GM04503 (cell line): ENCODE measurements around the gene CDK14.
"Not testable (repeated sequence)": the region's sequence is repeated elsewhere in the genome, so short reads cannot be mapped to it uniquely, and the experiment has no call there.

Source experiments
- DNase-seq: peaks from one replicate; pipeline ENCODE4 v3.0.0-alpha.2; 2012; ENCODE audit warnings: low read depth

Gene CDK14

DNA sequence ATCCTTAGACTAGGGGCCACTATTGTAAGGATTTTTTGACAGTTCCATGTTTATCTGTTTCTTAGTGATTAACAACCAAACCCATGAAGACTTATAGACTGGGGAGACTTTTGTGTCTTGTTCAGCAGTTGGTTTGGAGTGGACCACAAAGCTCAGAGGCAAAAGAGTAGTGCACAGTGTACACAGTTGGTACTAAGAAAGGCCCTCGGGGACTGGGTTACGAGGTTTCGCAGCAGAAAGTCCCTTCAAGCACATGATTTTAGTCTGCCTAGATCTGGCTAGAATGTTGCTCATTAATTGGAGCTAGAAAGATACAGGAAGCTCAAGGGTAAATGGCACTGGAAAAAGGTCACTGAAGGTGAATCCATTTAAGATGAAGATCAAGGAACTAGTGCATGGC is 35.4 kb downstream of the CDK14 start:
- DNase-seq: no peak

DNA sequence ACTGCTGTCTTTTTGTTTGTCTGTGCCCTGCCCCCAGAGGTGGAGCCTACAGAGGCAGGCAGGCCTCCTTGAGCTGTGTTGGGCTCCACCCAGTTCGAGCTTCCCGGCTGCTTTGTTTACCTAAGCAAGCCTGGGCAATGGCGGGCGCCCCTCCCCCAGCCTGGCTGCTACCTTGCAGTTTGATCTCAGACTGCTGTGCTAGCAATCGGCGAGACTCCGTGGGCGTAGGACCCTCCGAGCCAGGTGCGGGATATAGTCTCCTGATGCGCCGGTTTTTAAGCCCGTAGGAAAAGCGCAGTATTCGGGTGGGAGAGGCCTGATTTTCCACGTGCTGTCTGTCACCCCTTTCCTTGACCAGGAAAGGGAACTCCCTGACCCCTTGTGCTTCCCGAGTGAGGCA is 43.6 kb downstream of the CDK14 start:
- not testable (repeated sequence) for DNase-seq

DNA sequence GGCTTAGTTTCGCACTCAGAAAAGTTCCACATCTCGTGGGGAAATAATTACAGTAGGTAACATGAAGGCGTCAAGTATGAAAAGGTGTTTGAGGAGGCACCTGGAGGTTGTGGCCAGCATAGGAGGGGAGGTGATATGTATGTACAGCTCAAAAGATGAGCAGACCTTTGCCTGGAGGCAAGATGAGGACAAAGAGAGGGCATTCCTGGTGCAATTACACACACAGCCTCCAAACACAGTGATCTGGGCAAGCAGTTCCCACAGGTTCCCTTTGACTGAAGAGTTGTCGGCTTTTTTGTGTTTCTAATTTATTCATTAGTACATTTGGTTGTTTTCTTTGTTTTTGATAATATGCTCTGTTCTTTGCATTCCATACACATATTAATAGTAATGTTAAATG is 46.9 kb downstream of the CDK14 start:
- no peak for DNase-seq

DNA sequence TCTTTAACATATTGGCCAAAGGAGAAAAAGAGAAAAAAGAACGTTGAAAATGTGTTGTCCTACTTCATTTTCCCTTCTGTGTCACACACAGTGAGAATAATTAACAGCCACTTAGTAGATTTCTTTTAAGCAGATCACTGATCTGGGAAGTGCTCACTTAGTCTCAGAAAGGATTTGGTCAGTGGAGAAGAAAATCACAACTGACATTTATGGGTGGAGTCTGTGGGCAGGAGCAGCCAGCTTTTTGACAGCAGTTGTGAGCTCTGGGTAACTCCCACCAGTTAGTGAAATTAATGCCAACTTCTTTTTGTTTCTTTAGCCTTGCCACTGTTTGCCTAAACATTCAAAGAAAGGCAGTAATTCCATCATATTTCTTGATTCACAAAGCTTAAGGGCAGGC is 49.7 kb downstream of the CDK14 start:
- DNase-seq: no peak

DNA sequence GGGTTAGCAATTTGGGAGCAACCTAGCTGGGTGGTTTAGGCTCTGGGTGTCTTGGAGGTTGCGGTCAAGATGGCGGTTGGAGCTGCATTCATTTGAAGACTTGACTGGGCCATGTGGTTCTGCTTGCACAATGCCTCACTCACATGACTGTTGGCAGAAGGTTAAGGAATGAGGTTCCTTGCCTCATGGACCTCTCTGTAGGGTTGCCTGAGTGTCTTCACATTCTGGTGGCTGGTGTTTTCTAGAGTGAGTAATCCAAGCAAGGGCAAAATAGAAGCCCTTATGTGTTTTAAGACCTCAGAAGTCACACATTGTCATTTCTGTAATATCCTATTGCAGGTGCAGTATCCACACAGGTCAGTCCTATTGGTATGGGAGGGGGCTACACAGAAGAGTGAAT is 52.0 kb downstream of the CDK14 start:
- no peak for DNase-seq

DNA sequence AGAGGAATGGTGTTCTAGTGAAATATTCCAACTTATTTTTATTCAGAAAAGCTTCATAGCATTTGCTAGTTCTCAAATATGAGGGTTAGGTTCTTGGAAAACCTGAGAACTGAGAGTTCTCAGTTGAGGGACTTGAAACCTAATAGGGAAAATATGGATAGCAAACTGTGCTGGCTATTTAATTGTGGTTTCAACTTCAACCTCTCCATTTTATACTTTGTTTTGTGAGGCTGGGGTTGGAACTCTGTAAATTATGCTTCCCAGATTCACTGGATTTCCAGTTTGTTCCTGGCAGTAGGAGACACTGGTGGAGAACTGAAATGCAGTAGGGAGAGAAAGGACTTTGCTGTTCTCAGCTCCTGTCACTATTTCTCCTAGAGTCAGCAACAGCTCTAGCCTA is 52.7 kb downstream of the CDK14 start:
- no peak for DNase-seq

DNA sequence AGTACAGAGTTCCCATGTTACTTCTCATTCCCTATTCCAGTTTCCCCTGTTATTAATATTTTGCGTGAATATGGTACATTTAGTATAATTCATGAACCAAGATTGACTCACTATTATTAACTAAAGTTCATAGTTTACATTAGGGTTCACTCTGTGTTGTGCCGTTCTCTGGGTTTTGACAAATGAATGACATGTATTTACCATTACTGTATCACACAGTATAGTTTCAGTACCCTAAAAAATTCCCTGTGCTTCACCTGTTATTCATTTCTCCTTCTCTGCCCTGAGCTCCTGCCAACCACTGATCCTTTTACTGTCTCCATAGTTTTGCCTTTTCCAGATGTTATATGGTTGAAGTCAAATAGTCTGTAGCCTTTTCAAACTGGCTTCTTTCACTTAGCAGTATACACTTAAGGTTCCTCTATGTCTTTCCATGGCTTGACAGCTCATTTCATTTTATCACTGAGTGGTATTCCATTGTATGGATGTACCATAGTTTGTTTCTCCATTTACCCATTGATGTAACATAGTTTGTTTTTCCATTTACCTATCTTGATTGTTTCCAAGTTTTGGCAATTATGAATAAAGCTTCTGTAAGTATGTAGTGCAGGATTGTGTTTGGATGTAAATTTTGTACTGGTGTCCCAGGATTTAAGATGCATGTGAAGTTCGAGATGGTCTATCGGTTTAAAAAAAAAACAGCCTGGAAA is 58.8 kb downstream of the CDK14 start:
- no peak for DNase-seq

DNA sequence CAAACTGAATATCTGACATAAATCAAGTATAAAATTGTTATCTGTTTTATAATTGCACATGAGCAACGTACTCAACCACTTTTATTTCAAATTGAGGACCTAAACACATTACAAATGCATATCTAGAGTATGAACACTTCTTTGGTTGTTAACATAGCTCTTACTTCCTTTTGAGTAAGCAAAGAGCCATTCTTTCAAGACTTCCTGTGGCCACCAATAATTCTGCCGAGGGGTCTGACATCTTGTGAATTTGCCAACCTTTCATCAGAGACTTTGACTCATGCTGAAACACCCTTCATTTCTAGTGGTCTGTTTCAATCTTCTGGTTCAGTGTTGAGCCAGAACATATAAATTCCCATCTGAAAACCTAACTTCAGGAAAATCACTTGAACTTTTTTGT is 59.4 kb downstream of the CDK14 start:
- peak; percentile 71 for DNase-seq

DNA sequence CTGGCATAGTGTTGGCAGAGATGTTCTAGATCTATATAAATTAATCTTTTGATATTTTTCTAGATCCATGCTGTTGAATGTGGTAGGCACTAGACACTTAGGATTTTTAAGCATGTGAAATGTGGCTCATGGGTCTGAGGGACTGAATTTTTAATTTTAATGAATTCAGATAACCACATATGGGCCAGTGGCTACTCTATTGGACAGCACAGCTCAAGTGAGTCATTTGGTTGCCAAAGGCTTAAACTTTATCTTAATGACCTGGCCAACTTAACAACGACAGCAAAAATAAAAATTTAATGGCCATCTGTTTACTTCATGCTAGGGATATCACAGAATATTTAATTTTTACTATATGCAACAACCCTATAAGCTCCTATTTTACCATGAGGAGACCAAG is 61.4 kb downstream of the CDK14 start:
- no peak for DNase-seq

DNA sequence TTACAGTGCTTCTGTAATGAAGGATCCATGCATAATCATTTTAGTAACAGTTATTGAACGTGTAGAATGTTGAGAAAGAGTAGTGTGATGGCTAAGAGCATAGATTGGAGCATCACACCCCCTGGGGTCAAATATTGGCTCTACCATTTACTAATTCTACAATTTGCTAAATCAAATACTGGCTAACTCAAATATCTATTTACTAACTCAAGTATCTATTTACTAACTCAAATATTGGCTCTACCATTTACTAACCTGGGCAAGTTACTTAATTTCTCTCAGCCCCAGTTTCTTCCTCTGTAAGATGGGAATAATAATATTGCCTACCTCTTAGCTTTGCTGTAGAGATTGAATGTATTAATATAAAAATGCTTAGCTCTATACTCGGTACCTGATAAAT is 64.0 kb downstream of the CDK14 start:
- DNase-seq: no peak

DNA sequence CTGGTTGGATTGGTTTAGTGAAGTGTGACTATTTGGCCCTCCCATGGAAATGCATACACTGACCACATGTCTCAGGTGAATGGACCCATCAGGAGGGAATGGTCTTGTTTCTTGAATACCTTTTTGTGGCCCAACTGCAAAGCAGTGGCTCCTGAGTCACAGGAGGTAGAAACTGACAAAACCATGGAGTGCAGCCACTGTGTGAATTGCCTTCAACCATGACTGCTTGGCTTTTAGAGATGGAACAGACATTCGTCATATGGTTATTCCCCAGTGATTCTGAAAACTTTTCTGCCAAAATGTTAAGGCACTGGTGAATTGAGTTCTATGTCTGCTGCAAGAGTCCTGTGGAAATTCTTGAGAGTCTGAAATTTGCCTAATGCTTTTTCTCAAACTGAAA is 64.7 kb downstream of the CDK14 start:
- DNase-seq: no peak

DNA sequence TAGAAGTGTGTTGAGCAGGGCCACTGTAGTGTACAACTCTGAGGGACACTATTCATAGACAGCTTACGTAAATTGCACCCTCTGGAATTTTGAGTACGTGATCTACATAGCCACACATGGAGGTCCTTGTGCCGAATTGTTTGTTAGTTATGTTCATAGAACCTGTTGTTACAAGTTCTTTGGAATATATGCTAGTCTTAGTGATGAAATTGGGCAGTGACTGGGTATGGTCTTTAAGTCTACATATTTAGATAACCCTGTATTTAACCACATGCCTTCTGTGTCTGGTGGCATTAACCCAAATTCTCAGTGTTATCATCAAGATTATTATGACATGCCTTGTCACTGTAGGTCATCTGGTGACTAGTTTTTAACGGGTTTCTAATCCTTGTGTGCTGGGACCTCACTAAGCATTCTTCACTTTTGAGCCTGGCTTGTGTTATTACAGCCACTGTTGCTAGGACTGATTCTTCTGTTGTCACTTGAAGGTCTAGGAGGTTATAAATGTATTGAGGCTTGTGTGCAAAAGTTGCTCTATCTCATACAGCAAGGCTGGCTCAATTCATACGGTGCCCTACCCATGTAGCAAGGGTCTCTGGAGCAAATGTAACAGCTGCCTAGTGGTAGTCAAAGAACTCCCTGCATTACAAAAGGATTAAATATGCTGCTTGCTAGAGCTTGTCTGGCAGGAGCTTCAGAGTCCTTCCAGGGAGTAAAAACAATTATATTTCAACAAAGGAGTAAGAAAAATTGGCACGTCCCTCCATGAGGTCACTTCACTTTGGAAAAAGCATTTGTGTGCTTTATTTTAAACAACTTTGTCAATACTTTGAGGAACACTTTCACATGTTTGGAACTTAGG is 65.4 kb downstream of the CDK14 start:
- DNase-seq: no peak

DNA sequence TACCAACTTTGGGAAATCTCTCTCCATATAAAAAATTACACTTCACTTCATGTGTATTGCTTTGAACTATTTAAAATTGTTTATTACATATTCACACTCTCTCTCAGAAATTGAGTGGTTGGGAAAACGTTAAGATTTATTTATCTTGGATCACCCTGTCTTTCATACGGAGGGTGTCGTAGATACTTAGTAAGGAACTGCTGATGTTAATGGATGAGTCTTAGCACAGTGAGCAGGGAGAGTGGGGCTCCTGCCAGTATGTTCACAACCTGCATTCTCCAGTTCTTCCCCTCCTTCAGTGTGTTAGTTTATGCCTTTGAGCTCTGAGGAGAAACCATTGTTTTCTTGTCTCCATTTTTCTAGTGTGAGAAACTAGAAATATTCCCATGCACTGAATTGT is 67.1 kb downstream of the CDK14 start:
- DNase-seq: no peak

DNA sequence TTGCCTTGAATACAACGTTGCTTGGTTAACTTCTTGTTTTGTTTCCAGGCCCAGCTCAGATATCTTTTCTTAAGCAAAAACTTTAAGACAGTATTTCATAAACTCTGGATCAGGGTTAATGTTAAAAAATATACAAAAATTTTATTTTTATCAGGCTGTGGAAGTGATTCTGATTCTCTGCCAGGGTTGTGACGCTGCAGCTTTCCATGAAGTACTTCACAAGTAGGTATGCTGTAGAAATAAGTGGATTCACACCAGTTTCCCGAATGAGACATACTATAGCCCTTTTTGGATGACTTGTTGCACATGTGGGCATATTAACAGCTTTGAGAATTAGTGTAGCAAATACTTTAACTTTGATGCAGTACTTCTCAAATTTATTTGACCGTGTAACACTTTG is 70.1 kb downstream of the CDK14 start:
- no peak for DNase-seq

DNA sequence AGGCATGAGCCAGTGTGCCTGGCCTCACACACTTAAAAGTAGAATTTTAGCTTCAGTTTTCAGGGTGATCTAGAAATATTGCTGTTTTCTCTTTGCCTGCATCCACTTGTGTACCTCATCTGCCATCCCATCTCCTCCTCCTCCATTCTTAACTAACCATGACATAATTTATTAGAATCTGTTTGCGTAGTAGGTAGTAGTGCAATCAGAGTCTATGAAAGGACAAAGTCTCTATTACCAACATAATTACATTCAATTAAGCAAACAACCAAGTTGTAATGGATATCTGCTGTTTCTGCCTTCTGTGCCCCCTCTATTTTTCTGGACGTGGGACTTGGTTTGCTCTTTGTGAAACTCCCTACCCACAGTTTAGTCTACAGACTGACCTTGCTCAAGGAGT is 72.9 kb downstream of the CDK14 start:
- no peak for DNase-seq

DNA sequence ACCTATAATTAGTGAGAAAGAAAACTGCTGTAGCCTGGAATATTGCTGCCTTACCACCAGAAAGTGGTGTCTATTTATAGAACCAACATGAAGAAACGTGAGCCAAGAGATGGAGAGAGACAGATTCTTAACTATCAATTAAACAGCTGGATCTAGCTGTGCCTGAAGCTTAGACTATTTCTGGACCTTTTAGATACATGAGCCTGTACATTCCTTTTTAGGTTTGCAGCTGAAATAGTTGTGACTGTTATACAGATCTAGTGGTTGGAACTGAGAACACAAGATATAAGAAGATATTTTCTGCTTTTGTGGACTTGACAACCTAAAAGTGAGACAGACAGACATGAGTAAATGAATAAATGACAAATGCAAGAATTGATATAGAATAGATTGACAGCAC is 73.4 kb downstream of the CDK14 start:
- no peak for DNase-seq

DNA sequence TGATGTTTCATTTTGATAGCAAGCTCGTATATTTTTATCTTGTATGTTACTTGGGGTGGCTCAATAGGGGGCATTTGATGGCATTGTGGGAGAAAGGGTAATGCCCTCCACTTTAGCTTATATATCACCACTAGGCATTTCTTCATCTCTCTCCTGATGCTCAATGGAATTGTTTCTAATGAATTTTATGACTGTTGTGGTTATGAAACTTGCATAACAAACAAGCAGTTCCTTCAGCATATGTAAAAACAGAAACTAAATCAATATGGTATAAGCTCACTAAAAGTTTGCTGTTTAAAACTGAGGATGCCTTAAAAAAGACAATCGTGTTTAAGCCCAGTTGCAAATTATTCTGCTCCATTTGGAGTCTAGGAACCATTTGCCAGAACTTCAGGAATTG is 75.5 kb downstream of the CDK14 start:
- DNase-seq: no peak

DNA sequence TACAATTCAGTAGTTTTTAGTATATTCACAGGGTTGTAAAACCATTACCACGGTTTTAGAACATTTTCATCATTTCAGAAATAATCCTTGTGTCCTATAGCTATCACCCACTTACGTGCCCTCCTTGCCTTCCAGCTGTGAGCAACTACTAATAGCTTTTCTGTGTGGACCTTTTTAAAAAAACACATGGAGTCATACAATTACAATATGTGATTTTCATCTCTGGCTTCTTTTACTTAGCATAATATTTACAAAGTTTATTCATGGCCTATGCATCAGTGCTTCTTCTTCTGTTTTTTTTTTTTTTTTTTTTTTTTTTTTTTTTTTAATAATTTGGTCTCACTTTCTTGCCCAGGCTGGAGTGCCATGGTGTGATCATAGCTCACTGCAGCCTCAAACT is 76.1 kb downstream of the CDK14 start:
- DNase-seq: no peak

DNA sequence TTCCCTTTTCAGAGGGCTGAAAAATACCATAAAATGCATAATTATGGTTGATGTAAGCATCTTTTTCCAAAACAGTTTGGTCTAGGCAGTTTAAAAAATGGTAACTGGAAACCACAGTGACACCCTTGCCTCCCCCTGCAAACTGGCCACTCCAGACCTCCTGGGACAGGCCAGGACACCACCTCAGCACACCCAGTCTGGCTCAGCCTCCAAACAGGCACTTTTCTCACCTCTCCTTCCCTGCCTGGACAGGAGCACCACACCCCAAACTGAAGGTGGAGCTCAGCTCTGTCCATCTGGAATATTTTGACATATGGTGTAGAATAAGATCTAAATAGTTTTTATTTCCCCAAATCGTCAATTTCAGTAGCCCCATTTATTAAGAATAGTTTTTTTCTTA is 78.5 kb downstream of the CDK14 start:
- DNase-seq: no peak

DNA sequence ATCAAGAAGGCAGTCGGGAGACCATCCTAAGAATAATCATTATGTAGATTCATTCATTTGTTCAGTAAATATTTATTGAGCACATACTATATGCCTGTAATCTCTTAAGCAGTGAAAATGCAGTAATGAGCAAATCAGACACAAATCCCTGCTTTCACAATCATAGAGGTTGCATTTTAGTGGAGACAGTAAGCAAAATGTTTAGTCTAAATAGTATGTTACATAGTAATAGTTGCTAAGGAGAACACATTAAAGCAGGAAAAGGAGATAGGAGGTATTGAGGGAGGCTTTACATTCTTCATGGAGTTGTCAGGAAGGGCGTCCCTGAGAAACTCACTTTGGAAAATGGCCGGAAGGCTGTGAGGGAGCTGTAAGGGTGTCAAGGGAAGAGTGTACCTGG is 79.9 kb downstream of the CDK14 start:
- DNase-seq: no peak

DNA sequence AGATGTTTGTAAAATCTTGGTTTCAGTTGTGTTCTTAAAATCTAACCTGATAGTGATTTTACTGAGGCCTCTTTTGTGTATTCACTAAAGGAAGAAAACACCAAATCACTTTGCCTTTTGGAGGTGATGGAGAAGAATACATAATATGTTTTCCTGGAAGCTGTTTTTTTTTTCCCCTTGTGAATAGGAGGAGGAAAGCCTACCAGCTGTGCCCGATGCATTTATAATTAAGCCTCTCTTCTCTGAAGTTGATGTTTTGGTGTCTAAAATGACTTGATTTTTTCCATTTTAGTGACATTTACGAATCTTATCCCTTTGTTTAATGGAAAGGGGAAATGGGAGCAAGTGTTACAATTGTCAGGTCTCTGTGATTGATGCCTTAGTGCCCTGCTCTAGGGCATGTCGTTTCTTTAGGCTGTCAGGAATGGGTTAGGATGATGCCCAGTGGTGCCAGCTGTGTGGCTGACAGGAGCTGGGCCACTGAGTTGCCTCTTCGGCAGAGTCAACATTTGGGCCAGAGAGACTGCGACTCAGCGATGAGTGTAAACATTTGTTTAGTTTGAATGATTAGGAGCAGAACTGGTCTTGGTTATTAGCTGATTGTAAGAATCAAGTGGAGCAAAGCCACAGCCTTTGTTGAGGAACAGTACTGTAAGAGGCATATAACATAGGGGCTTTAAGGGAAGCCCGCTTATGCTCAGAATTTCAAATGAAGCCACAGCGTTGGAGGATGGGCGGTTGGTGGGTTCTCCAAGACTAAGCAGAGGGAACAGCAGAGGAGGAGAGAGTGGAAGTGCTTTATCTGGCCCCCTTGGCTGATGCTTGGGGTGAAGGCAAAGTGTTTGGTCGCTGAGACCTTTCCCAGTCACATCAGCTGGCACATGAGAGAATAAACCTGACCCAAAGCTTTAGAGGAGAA is 81.6 kb downstream of the CDK14 start:
- DNase-seq: no peak

DNA sequence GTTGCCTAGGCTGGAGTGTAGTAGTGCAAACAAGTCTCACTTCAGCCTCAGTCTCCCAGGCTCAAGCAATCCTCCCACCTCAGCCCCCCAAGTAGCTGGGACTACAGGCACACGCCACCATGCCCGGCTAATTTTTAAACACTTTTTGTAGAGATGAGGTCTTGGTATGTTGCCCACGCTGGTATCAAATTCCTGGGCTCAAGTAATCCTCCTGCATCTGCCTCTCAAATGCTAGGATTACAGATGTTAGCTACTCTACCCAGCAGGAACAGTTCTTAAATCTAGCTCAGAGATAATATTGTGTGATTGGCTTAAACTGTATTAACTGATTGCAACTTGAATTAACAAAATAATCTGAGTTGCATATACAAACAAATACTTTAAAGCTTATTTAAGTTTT is 82.9 kb downstream of the CDK14 start:
- DNase-seq: no peak

DNA sequence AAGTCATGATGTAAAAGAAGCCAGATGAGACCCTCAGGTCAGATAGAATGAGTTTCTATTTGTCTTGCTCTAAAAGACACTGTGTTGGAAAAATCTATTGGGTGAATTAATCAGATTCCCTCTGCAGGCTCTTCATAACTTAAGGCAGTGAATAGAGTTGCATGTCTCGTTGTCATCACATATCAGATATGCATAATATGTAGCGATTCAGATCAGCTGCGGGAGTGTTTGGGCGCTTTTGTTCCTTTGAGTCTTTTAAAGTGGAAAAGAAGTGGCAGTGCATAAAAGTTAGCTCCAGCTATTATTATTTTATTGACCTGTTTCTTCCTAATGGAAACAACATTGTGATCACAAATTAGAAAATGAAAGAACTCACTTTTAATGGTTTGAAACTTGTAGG is 84.4 kb downstream of the CDK14 start:
- DNase-seq: no peak
